WI38 (cell line): Measurements from ENCODE around the gene CCR5.

Experiments used
- H3K4me3 ChIP-seq: 2 replicates; pipeline ENCODE4 v1.5.1; 2011; ENCODE audit warnings: low read depth, mild to moderate bottlenecking, control low read depth, low read length
- CTCF ChIP-seq: IDR thresholded peaks from 2 replicates; pipeline ENCODE4 v1.5.1; 2012; ENCODE audit warnings: low read depth, mild to moderate bottlenecking, control low read depth, low read length

CCR5 gene

GRCh38 chr3:46369151-46369550, 1.6 kb upstream of the CCR5 start:
- H3K4me3 ChIP-seq, result no peak overlapping the region

DNA sequence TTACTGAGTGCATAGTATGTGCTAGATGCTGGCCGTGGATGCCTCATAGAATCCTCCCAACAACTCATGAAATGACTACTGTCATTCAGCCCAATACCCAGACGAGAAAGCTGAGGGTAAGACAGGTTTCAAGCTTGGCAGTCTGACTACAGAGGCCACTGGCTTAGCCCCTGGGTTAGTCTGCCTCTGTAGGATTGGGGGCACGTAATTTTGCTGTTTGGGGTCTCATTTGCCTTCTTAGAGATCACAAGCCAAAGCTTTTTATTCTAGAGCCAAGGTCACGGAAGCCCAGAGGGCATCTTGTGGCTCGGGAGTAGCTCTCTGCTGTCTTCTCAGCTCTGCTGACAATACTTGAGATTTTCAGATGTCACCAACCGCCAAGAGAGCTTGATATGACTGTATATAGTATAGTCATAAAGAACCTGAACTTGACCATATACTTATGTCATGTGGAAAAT, 1.0 kb upstream of the CCR5 start:
- TF ChIP-seq CTCF, result no peak

More at GRCh38 chr3:46369151-46369550, 1.6 kb upstream of the CCR5 start:
- no peak for TF ChIP-seq CTCF

GRCh38 chr3:46371519-46372340, 984 bp downstream of the CCR5 start:
- no peak for TF ChIP-seq CTCF
- no peak overlapping the region for H3K4me3 ChIP-seq

More for the DNA sequence above, 1.0 kb upstream of the CCR5 start:
- no peak overlapping the region for H3K4me3 ChIP-seq

DNA sequence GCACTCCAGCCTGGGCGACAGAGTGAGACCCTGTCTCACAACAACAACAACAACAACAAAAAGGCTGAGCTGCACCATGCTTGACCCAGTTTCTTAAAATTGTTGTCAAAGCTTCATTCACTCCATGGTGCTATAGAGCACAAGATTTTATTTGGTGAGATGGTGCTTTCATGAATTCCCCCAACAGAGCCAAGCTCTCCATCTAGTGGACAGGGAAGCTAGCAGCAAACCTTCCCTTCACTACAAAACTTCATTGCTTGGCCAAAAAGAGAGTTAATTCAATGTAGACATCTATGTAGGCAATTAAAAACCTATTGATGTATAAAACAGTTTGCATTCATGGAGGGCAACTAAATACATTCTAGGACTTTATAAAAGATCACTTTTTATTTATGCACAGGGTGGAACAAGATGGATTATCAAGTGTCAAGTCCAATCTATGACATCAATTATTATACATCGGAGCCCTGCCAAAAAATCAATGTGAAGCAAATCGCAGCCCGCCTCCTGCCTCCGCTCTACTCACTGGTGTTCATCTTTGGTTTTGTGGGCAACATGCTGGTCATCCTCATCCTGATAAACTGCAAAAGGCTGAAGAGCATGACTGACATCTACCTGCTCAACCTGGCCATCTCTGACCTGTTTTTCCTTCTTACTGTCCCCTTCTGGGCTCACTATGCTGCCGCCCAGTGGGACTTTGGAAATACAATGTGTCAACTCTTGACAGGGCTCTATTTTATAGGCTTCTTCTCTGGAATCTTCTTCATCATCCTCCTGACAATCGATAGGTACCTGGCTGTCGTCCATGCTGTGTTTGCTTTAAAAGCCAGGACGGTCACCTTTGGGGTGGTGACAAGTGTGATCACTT, 2.0 kb downstream of the CCR5 start:
- no peak overlapping the region for H3K4me3 ChIP-seq
- peak; percentile 45 for TF ChIP-seq CTCF

GRCh38 chr3:46374755-46375154, 4.0 kb downstream of the CCR5 start:
- no peak overlapping the region for H3K4me3 ChIP-seq
- no peak for TF ChIP-seq CTCF

- no peak for TF ChIP-seq CTCF
- no peak overlapping the region for H3K4me3 ChIP-seq
Measured at GRCh38 chr3:46375218-46375617, 4.5 kb downstream of the CCR5 start.

DNA sequence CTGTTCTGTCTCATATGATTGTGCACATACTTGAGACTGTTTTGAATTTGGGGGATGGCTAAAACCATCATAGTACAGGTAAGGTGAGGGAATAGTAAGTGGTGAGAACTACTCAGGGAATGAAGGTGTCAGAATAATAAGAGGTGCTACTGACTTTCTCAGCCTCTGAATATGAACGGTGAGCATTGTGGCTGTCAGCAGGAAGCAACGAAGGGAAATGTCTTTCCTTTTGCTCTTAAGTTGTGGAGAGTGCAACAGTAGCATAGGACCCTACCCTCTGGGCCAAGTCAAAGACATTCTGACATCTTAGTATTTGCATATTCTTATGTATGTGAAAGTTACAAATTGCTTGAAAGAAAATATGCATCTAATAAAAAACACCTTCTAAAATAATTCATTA, 5.1 kb downstream of the CCR5 start:
- no peak overlapping the region for H3K4me3 ChIP-seq
- no peak for TF ChIP-seq CTCF
